ENCODE measurements around the gene RIMBP2.

RIMBP2 gene

DNA sequence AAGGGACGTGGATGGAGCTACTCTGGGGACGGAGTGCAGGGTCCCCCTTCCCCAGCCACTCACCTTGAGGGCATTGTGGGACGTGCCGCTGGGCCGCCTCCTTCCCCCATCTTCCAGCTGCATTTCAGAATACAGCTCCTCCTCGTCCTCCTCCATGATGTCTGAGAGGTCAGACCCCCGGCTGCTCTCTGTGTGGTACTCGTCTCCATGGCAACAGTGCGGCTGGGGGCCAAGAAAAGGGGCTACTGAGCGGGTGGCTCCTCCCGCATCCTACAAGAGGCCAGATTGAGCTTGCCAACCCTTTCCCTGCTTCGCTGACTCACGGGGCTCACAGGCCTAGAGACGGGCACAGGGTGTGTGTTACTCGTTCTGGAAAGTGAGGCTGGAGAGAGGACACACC is 288.0 kb downstream of the RIMBP2 start:
- no peak overlapping the region for H2AFZ ChIP-seq
- H3K36me3 ChIP-seq (ENCODE audit: control insufficient read depth, insufficient read depth, low read length) = no peaks in the 10 kb centered on the region
- H3K9ac ChIP-seq = no peak overlapping the region
- H3K27ac ChIP-seq = peak overlapping the region; percentile 86
- no peaks in the 10 kb centered on the region for H3K9me3 ChIP-seq (ENCODE audit: control insufficient read depth, low read length)
- H3K4me3 ChIP-seq (ENCODE audit: low read depth, low read length) = no peak overlapping the region
- TF ChIP-seq, protein P1, sequence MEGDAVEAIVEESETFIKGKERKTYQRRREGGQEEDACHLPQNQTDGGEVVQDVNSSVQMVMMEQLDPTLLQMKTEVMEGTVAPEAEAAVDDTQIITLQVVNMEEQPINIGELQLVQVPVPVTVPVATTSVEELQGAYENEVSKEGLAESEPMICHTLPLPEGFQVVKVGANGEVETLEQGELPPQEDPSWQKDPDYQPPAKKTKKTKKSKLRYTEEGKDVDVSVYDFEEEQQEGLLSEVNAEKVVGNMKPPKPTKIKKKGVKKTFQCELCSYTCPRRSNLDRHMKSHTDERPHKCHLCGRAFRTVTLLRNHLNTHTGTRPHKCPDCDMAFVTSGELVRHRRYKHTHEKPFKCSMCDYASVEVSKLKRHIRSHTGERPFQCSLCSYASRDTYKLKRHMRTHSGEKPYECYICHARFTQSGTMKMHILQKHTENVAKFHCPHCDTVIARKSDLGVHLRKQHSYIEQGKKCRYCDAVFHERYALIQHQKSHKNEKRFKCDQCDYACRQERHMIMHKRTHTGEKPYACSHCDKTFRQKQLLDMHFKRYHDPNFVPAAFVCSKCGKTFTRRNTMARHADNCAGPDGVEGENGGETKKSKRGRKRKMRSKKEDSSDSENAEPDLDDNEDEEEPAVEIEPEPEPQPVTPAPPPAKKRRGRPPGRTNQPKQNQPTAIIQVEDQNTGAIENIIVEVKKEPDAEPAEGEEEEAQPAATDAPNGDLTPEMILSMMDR (IDR thresholded peaks at IDR 0.05) = no peak
- H3K27me3 ChIP-seq (ENCODE audit: control insufficient read depth, insufficient read depth, low read length) = no peaks in the 10 kb centered on the region
- peaks cover 29% of the 10 kb centered on the region for H3K4me1 ChIP-seq
- peaks cover 18% of the 10 kb centered on the region for H3K79me2 ChIP-seq
- H3K4me2 ChIP-seq (ENCODE audit: low read length) = no peak overlapping the region

DNA sequence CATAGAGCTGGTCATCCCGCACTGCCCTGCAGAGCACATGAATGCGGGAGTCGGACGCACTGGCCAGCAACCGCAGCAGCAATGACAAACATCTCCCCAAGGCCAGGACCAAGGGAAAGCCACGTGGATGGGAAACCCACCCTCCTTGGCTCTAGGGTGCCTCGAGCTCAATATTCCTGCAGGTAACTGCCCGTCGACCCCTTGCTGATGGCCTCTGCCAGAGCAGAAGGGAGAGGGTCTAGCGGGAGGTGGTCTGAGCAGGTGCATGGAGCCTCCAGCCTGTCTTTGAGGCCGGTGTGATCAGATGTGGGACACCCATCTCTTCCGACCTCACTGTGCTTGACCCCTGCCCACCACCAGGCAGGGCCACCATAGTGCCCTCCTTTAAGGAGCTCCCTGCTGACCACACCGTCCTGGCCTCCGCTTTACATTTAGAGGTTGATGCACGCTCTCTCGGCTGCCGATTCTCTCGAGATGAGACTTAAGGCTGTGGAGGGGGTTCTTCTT is 288.7 kb downstream of the RIMBP2 start:
- Histone ChIP-seq H3K36me3 (ENCODE audit: control insufficient read depth, insufficient read depth, low read length) (no peaks in the 10 kb centered on the region), H3K4me2 (ENCODE audit: low read length) (no peak overlapping the region), H3K79me2 (peaks cover 17% of the 10 kb centered on the region), H3K4me1 (peaks cover 28% of the 10 kb centered on the region), H3K9ac (no peak overlapping the region), H2AFZ (no peak overlapping the region), H3K27me3 (ENCODE audit: control insufficient read depth, insufficient read depth, low read length) (no peaks in the 10 kb centered on the region), H3K27ac (no peak overlapping the region), H3K9me3 (ENCODE audit: control insufficient read depth, low read length) (no peaks in the 10 kb centered on the region), H3K4me3 (ENCODE audit: low read depth, low read length) (no peak overlapping the region)
- TF ChIP-seq, protein P1 (IDR thresholded peaks at IDR 0.05) = no peak

DNA sequence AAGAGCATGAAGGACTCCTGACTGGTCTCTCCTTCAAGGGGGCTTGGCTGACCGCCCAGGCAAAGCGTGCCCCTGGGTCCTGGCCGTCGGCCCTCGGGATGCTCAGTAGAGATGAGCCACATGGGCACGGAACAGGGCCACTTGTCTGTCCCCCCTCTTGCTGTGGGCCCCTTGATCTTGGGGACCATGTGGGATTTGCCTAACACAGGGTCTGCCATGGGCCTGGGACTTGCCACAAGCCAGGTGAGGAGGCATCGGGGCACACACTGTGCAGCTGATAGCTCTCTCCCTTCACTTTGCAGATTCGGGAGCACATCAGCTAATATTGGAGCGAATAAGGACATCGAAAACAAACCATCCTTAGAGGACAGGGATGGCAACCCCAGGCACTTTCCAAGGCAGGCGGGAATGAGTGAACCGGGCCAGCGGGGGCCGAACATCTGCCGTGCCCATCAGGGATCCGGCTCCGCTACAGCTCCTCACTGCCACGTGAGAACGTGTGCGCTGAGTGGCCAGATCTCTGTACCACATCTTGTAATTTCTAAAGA is 290.3 kb downstream of the RIMBP2 start:
- Histone ChIP-seq H3K36me3 (ENCODE audit: control insufficient read depth, insufficient read depth, low read length) (no peaks in the 10 kb centered on the region), H3K9me3 (ENCODE audit: control insufficient read depth, low read length) (no peaks in the 10 kb centered on the region), H3K4me2 (ENCODE audit: low read length) (no peak overlapping the region), H2AFZ (no peak overlapping the region), H3K27ac (no peak overlapping the region), H3K9ac (no peak overlapping the region), H3K27me3 (ENCODE audit: control insufficient read depth, insufficient read depth, low read length) (no peaks in the 10 kb centered on the region), H3K79me2 (peaks cover 17% of the 10 kb centered on the region), H3K4me3 (ENCODE audit: low read depth, low read length) (no peak overlapping the region), H3K4me1 (peaks cover 24% of the 10 kb centered on the region)
- TF ChIP-seq, protein P1 (IDR thresholded peaks at IDR 0.05) = no peak

DNA sequence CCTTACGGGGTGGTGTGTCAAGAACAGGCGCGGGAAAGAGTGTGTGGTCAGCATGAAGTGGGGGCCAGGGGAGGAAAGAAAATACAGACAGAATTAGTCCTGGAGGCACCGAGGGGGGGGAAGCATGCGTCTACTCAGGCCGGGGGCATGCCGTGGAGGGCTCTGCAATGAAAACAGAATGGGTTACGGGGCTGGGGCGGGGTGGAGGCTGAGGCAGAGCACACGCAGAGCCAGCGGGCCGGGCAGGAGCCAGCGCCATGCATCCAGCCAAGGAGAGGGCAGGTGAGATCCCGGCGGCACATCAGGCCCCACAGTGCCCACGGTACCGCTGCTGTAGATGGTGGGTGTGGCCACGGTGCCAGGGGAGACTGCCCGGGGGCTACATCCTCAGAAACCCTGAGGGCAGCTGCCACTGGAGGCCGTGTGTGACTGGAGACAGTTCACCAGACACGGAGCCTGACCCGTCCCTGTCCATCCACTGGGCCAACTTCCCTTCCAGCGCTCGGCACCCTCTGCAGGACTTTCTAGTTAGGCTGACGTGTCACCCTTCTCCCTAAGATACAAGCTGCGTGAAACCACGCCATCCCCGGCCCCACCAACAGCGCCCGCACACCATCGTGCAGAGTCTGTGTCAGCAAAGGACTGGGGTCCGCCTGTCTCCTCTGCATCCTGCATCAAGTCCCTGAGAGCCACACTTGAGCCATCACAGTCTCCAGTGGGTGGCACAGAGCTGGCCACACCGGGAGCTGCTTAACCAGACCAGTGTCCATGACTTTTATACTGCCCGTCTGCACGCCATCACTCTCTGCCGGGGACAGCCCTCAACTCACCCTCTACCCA is 291.0 kb downstream of the RIMBP2 start:
- Histone ChIP-seq H3K4me2 (ENCODE audit: low read length) (no peak overlapping the region), H3K9ac (no peak overlapping the region), H3K27ac (no peak overlapping the region), H3K4me1 (peaks cover 19% of the 10 kb centered on the region), H2AFZ (no peak overlapping the region), H3K79me2 (peaks cover 17% of the 10 kb centered on the region), H3K9me3 (ENCODE audit: control insufficient read depth, low read length) (no peaks in the 10 kb centered on the region), H3K36me3 (ENCODE audit: control insufficient read depth, insufficient read depth, low read length) (no peaks in the 10 kb centered on the region), H3K27me3 (ENCODE audit: control insufficient read depth, insufficient read depth, low read length) (no peaks in the 10 kb centered on the region), H3K4me3 (ENCODE audit: low read depth, low read length) (no peak overlapping the region)
- TF ChIP-seq, protein P1 (IDR thresholded peaks at IDR 0.05) = no peak

Measured in parathyroid adenoma (tissue), 2 donors.